ENCODE measurements around the gene KCTD19. TPM values are rescaled to one million over a fixed set of nuclear protein-coding genes. Genes with fewer than 3 reads are reported as not detected.
A peak's percentile ranks its signal among the peaks of the same experiment; 100 is the strongest.

KCTD19 gene
- total RNA-seq, 1 experiment from 2014 or later = not detected

DNA sequence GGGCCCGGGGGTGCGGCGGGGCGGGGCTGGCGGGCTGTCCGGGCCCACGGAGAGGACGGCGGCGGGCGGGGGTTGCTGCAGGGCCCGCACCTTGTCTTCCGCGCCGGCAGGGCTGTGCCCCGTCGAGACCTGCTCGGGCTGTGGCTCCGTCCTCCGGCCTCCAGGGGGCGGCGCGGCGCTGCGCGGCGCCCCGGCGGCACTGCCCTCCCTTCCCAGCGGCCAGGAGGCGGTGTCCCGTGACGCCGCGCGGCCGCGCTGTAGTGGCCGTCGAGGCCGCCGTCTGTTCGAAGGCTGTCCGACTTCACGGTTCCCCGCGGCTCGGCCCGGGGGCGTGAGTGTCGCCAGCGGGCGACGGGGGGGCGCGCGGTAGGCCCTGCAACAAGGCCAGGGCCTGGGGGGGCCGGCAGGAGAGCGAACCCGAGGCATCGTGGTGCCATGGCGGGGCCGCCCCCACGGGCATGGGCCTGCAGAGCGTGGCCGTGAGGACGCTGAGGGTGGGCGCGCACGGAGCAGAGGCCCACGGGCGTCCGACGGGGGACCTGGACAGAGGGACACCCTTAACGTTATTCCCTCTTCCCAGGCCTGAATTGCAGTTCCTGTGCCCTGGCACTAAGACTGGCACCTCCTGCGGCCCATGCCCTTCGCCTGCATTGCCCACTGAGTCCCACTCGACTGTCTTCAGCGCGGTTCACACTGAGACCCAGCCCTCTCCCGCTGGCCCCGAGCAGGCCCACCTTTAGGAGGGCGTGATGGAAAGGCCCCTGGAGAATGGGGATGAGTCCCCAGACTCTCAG lies 47.0 kb downstream of the KCTD19 start, which contains the start of gene PLEKHG4:
Gene PLEKHG4, plus strand, starts transcription at position 237 of the 794 bp plus-strand sequence. Its CDS starts 513 bp downstream, at position 750.
- peak within 1 kb of the TSS; percentile 41; the same call in 1 of the 2 replicates for H3K4me3 ChIP-seq (ENCODE audit: low read length)
- no peaks in the 10 kb centered on the region for H3K9me3 ChIP-seq (ENCODE audit: low read length)
- peak within 1 kb of the TSS; percentile 41 for H3K4me2 ChIP-seq (ENCODE audit: low read depth, low read length, poor library complexity, severe bottlenecking)
- H3K36me3 ChIP-seq (ENCODE audit: insufficient read depth, low read length) = no peaks in the 10 kb centered on the region
- no peak within 1 kb of the TSS for H2AFZ ChIP-seq (ENCODE audit: low read length)
- H3K27ac ChIP-seq (ENCODE audit: low read length) = no peak within 1 kb of the TSS
- no peaks in the 10 kb centered on the region for H3K9me2 ChIP-seq (replicated peaks; ENCODE audit: insufficient read depth, low read length)
- H4K20me1 ChIP-seq (ENCODE audit: insufficient read depth, low read depth, low read length) = no peaks in the 10 kb centered on the region
- no peaks in the 10 kb centered on the region for H3K27me3 ChIP-seq (ENCODE audit: low read length)
- DNase-seq = peak; percentile 75
- H3K79me2 ChIP-seq (ENCODE audit: low read length) = no peaks in the 10 kb centered on the region
- H3K9ac ChIP-seq (ENCODE audit: low read length) = peak within 1 kb of the TSS; percentile 17; the same call in 1 of the 2 replicates
- H3K4me1 ChIP-seq (ENCODE audit: low read length) = peaks cover 8% of the 10 kb centered on the region

DNA sequence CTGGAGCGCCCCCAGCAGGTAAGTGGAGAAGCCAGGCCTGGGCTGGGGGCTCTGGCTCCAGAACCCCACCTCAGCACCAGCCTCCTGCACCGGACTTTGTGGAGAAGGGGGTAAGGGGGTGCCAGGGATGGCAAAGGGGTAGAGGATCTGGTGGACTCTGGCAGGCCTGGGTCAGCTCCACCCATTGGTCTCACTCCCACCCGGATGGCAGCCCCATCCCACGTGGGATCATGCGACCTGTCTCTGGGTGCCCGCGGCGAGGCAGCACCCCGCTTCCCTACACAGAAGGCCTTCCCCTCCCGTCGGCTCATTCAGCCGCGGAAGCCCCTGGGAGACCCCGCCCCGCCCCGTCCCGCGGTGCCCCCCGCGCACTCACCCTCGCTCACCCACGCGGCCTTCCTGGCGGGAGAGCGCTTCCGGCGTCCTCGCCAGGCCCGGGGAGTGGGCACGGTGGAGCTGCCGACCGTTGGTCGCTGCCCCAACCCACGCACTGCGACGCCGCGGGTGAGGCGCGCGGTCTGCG lies 47.7 kb downstream of the KCTD19 start:
- H3K79me2 ChIP-seq (ENCODE audit: low read length) = no peaks in the 10 kb centered on the region
- H4K20me1 ChIP-seq (ENCODE audit: insufficient read depth, low read depth, low read length) = no peaks in the 10 kb centered on the region
- peak overlapping the region; percentile 41; the same call in 1 of the 2 replicates for H3K4me3 ChIP-seq (ENCODE audit: low read length)
- no peak overlapping the region for H3K27ac ChIP-seq (ENCODE audit: low read length)
- H2AFZ ChIP-seq (ENCODE audit: low read length) = no peak overlapping the region
- peaks cover 1% of the 10 kb centered on the region for H3K4me1 ChIP-seq (ENCODE audit: low read length)
- H3K9me2 ChIP-seq (replicated peaks; ENCODE audit: insufficient read depth, low read length) = no peaks in the 10 kb centered on the region
- H3K9ac ChIP-seq (ENCODE audit: low read length) = peak overlapping the region; percentile 17; the same call in 1 of the 2 replicates
- H3K9me3 ChIP-seq (ENCODE audit: low read length) = no peaks in the 10 kb centered on the region
- peak overlapping the region; percentile 41 for H3K4me2 ChIP-seq (ENCODE audit: low read depth, low read length, poor library complexity, severe bottlenecking)
- no peak for DNase-seq
- H3K27me3 ChIP-seq (ENCODE audit: low read length) = no peaks in the 10 kb centered on the region
- no peaks in the 10 kb centered on the region for H3K36me3 ChIP-seq (ENCODE audit: insufficient read depth, low read length)

DNA sequence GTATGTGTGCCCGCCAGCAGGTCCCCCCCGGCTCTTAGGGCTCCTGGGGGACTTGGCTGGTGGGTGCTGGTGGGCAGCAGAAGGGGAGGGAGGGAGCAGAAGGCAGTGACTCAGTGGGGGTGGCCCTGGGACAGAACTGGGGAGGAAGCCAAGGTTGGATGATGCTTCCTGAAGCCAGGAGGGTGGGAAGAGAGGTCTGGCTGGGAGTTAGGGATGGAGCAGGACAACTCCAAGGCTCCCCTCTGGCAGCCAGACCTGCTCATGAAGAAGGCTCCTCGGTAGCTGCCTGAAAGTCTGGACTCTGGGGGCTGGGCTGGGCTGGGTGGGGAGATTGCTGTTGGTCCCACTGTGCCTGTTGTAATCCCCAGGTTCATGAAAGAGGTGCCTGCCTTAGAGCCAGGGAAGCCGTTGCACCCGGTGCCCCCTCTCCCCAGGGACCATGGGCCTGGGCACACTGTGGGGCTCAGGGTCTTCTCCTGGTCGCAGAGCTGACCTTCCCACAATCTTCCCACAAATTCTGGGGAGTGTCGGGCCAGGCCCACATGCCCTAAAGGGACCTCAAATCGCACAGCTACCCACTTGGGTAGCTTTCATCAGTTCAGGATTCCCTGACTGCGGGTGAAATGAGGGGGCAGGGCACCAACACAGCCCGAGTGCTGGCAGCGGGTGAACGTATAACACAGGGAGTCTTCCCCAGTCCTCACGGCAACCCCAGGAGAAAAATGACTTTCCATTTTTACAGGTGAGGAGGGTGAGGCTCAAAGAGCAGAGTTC lies 48.4 kb downstream of the KCTD19 start:
- Histone ChIP-seq H3K9me3 (ENCODE audit: low read length) (no peaks in the 10 kb centered on the region), H3K79me2 (ENCODE audit: low read length) (no peaks in the 10 kb centered on the region), H3K36me3 (ENCODE audit: insufficient read depth, low read length) (no peaks in the 10 kb centered on the region), H3K9ac (ENCODE audit: low read length) (peak overlapping the region; percentile 17; the same call in 1 of the 2 replicates), H3K9me2 (replicated peaks; ENCODE audit: insufficient read depth, low read length) (no peaks in the 10 kb centered on the region), H3K27ac (ENCODE audit: low read length) (no peak overlapping the region), H3K4me1 (ENCODE audit: low read length) (no peaks in the 10 kb centered on the region; the same call in 1 of the 2 replicates), H2AFZ (ENCODE audit: low read length) (no peak overlapping the region), H3K4me2 (ENCODE audit: low read depth, low read length, poor library complexity, severe bottlenecking) (peak overlapping the region; percentile 41), H4K20me1 (ENCODE audit: insufficient read depth, low read depth, low read length) (no peaks in the 10 kb centered on the region), H3K27me3 (ENCODE audit: low read length) (no peaks in the 10 kb centered on the region), H3K4me3 (ENCODE audit: low read length) (peak overlapping the region; percentile 41; the same call in 1 of the 2 replicates)
- DNase-seq = no peak

DNA sequence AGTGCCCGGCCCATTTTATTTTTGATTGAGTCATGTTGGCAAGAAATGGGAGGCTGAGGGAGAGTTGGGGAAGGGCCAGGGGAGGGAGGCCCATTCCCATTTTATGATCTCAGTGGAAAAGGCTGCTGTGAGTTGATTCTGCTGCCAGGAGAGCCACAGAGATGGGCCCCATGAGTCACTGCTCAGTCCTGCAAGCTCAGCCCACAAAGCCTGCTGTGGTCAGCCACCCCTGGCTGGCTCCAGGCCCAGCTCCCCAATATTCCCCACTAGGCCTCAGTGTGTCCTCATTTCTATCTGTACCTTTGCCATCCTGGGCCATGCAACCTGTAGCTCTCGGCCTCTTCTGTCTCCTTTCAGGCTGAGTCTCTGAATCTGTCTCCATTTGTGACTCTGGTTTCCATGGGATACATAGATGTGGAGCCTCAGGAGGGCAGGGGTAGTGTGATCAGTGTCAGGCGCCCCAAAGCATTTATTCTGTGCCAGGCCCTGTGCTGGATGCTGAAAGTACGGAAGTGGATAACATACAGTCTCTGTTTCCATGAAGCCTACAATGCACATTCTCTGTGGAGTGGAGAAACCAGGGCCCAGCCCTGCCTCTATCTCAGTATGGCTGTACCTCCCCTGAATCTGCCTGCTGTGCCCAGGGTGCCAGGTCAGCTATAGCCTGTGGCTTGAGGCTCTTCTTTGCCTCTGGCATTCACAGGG lies 49.1 kb downstream of the KCTD19 start:
- H3K4me2 ChIP-seq (ENCODE audit: low read depth, low read length, poor library complexity, severe bottlenecking) = no peak overlapping the region
- no peak overlapping the region for H3K27ac ChIP-seq (ENCODE audit: low read length)
- no peaks in the 10 kb centered on the region for H3K79me2 ChIP-seq (ENCODE audit: low read length)
- H3K9ac ChIP-seq (ENCODE audit: low read length) = no peak overlapping the region
- no peak overlapping the region for H3K4me3 ChIP-seq (ENCODE audit: low read length)
- no peaks in the 10 kb centered on the region; the same call in 1 of the 2 replicates for H3K4me1 ChIP-seq (ENCODE audit: low read length)
- no peak overlapping the region for H2AFZ ChIP-seq (ENCODE audit: low read length)
- H4K20me1 ChIP-seq (ENCODE audit: insufficient read depth, low read depth, low read length) = no peaks in the 10 kb centered on the region
- H3K36me3 ChIP-seq (ENCODE audit: insufficient read depth, low read length) = no peaks in the 10 kb centered on the region
- no peak for DNase-seq
- no peaks in the 10 kb centered on the region for H3K9me3 ChIP-seq (ENCODE audit: low read length)
- no peaks in the 10 kb centered on the region for H3K27me3 ChIP-seq (ENCODE audit: low read length)
- H3K9me2 ChIP-seq (replicated peaks; ENCODE audit: insufficient read depth, low read length) = no peaks in the 10 kb centered on the region

DNA sequence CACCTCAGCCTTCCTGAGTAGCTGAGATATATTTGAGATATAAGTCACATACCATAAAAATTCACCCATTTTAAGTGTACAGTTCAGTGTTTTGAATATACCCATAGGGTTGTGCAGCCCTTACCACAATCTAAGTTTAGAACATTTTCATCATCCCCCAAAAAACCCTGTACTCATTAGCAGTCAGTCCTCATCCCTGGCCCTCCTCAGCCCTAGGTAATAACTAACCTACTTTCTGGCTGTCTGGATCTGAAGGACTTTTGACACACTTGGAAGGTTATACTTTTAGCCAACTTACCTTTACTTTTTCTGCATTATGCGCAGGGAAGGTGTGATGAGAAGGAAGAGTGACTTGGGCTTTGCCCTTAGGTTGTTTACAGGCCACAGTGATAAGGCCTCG lies 51.2 kb downstream of the KCTD19 start:
- Histone ChIP-seq H3K27ac (ENCODE audit: low read length) (no peak overlapping the region), H2AFZ (ENCODE audit: low read length) (no peak overlapping the region)

DNA sequence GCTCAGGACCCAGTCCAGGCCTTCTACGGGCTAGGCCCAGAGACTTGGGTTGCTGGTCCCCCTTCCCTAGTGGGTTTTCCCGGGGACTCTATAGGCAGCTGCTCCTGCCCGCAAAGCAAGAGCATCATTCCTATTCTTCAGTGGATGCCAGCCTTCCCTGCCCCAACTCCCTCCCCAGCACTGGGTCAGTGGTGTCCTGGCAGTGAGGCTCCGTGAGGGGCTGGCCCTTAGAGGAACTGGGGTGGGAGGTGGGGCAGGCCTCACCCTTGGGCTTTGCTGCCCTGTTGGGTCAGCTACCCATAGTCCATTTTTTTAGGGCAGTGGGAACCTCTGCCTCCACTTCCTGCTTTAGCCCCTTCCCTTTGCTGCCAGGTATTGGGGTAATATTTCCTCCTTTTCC lies 55.1 kb downstream of the KCTD19 start:
- Histone ChIP-seq H3K4me3 (ENCODE audit: low read length) (no peak overlapping the region), H3K4me1 (ENCODE audit: low read length) (no peaks in the 10 kb centered on the region), H3K9me3 (ENCODE audit: low read length) (no peaks in the 10 kb centered on the region), H3K9ac (ENCODE audit: low read length) (no peak overlapping the region), H4K20me1 (ENCODE audit: insufficient read depth, low read depth, low read length) (no peaks in the 10 kb centered on the region), H3K27me3 (ENCODE audit: low read length) (no peaks in the 10 kb centered on the region), H3K36me3 (ENCODE audit: insufficient read depth, low read length) (no peaks in the 10 kb centered on the region), H3K4me2 (ENCODE audit: low read depth, low read length, poor library complexity, severe bottlenecking) (no peak overlapping the region), H3K79me2 (ENCODE audit: low read length) (no peaks in the 10 kb centered on the region), H3K9me2 (replicated peaks; ENCODE audit: insufficient read depth, low read length) (no peaks in the 10 kb centered on the region), H3K27ac (ENCODE audit: low read length) (no peak overlapping the region), H2AFZ (ENCODE audit: low read length) (no peak overlapping the region)
- no peak for DNase-seq

More for the DNA sequence above, 51.2 kb downstream of the KCTD19 start:
- no peaks in the 10 kb centered on the region; the same call in 1 of the 2 replicates for H3K4me1 ChIP-seq (ENCODE audit: low read length)
- no peaks in the 10 kb centered on the region for H3K79me2 ChIP-seq (ENCODE audit: low read length)
- no peaks in the 10 kb centered on the region for H3K9me2 ChIP-seq (replicated peaks; ENCODE audit: insufficient read depth, low read length)
- H3K4me2 ChIP-seq (ENCODE audit: low read depth, low read length, poor library complexity, severe bottlenecking) = no peak overlapping the region
- H3K36me3 ChIP-seq (ENCODE audit: insufficient read depth, low read length) = no peaks in the 10 kb centered on the region
- H3K9ac ChIP-seq (ENCODE audit: low read length) = no peak overlapping the region
- H3K27me3 ChIP-seq (ENCODE audit: low read length) = no peaks in the 10 kb centered on the region
- no peaks in the 10 kb centered on the region for H3K9me3 ChIP-seq (ENCODE audit: low read length)
- H3K4me3 ChIP-seq (ENCODE audit: low read length) = no peak overlapping the region
- H4K20me1 ChIP-seq (ENCODE audit: insufficient read depth, low read depth, low read length) = no peaks in the 10 kb centered on the region
- no peak for DNase-seq

DNA sequence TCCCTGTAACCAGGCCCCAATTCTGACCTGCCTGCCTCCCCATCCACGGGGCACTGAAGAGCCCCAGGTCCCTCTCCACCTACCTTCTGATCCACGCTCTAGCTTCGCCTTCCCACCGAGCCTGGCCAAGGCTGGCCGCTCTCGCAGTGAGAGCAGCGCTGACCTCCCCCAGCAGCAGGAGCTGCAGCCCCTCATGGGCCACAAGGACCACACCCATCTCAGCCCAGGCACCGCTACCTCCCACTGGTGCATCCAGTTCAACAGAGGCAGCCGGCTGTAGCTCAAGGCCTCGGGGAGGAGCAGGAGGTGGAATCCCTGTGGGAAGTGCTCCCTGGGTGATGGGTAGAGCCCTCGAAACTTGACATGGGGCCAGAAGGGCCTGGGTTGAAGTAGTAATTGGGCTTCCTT lies 55.6 kb downstream of the KCTD19 start:
- H3K9ac ChIP-seq (ENCODE audit: low read length) = no peak overlapping the region

More for the DNA sequence above, 55.6 kb downstream of the KCTD19 start:
- no peak for DNase-seq
- Histone ChIP-seq H3K79me2 (ENCODE audit: low read length) (no peaks in the 10 kb centered on the region), H3K9me3 (ENCODE audit: low read length) (no peaks in the 10 kb centered on the region), H3K27ac (ENCODE audit: low read length) (no peak overlapping the region), H4K20me1 (ENCODE audit: insufficient read depth, low read depth, low read length) (no peaks in the 10 kb centered on the region), H3K4me1 (ENCODE audit: low read length) (no peaks in the 10 kb centered on the region), H2AFZ (ENCODE audit: low read length) (no peak overlapping the region), H3K27me3 (ENCODE audit: low read length) (no peaks in the 10 kb centered on the region), H3K36me3 (ENCODE audit: insufficient read depth, low read length) (no peaks in the 10 kb centered on the region), H3K4me3 (ENCODE audit: low read length) (no peak overlapping the region), H3K4me2 (ENCODE audit: low read depth, low read length, poor library complexity, severe bottlenecking) (no peak overlapping the region), H3K9me2 (replicated peaks; ENCODE audit: insufficient read depth, low read length) (no peaks in the 10 kb centered on the region)

Data from Karpas-422 (cell line).